ENCODE measurements around the gene TEX51. TPM values are rescaled to one million over a fixed set of nuclear protein-coding genes. Genes with fewer than 3 reads are reported as not detected.

Gene TEX51
- total RNA-seq, 4 donors from 2014 or later, result not detected

DNA sequence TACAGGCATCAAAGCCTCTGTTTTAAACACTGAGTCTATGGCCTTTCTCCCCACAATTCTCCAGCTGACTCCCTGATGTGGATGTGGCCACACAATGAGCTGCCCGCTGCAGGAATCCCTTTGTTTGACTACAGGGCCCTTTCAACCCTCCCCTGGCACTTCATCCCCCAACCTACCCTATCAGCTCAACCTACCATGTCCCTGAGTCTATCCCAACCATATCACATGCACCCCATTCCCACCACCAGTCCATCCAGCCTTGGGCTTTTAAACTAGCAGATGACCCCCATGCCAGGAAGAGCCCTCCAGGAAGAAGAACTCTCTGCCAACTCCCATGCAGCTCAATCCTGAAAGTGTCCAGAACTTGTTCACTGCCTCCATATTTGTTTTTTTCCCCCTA lies 46.9 kb upstream of the TEX51 start:
- intact Hi-C loops (cut with DNase I; ENCODE audit: low total_unique reads), result no loop called here
- no peak for DNase-seq
- 83% methylated on average over 1 of the region's 1 CpG; no CpG with 5 or more reads in 1 of the 2 donors for WGBS, 2 donors (ENCODE audit: low coverage in 1 of 2)
- in situ Hi-C loops (cut with MboI; ENCODE audit: low pct_ligation_motif_present in 1 of 4, low pct_unique_long_range_greater_than_20kb in 1 of 4, low sequenced_read_pairs in 3 of 4), result no loop called here
- no peak for TF ChIP-seq EP300 (IDR thresholded peaks at IDR 0.05; ENCODE audit: low read depth)
- TF ChIP-seq, protein P1, sequence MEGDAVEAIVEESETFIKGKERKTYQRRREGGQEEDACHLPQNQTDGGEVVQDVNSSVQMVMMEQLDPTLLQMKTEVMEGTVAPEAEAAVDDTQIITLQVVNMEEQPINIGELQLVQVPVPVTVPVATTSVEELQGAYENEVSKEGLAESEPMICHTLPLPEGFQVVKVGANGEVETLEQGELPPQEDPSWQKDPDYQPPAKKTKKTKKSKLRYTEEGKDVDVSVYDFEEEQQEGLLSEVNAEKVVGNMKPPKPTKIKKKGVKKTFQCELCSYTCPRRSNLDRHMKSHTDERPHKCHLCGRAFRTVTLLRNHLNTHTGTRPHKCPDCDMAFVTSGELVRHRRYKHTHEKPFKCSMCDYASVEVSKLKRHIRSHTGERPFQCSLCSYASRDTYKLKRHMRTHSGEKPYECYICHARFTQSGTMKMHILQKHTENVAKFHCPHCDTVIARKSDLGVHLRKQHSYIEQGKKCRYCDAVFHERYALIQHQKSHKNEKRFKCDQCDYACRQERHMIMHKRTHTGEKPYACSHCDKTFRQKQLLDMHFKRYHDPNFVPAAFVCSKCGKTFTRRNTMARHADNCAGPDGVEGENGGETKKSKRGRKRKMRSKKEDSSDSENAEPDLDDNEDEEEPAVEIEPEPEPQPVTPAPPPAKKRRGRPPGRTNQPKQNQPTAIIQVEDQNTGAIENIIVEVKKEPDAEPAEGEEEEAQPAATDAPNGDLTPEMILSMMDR (IDR thresholded peaks at IDR 0.05), result no peak
- no peak for TF ChIP-seq POLR2A (IDR thresholded peaks at IDR 0.05)
- TF ChIP-seq POLR2AphosphoS5 (IDR thresholded peaks at IDR 0.05), result no peak
- no peaks in the 10 kb centered on the region for H3K9me3 ChIP-seq
- H3K27me3 ChIP-seq, result no peaks in the 10 kb centered on the region
- H3K4me1 ChIP-seq, result no peaks in the 10 kb centered on the region
- no peaks in the 10 kb centered on the region for H3K36me3 ChIP-seq
- no peak overlapping the region for H3K27ac ChIP-seq
- H3K4me3 ChIP-seq, result no peak overlapping the region

DNA sequence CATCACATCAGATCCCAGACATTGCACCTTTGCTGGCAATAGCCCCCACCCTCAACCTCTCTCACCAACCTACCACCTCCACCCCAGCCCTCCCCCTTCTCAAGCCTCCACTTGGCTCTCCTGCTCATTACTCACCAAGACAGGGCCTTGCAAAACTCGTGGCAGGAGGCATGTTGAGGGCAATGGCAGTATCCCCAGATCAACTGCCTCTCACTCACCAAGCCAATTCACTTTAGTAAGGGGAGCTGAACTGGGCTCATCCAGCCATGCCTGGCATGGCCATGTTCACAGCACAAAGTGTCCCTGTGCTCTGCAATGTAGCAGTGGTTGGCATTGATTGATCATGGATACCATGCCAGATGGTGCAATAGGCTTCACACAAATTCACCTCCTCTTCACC lies 46.3 kb upstream of the TEX51 start:
- H3K36me3 ChIP-seq, result no peaks in the 10 kb centered on the region
- in situ Hi-C loops (cut with MboI; ENCODE audit: low pct_ligation_motif_present in 1 of 4, low pct_unique_long_range_greater_than_20kb in 1 of 4, low sequenced_read_pairs in 3 of 4), result no loop called here
- WGBS, 2 donors (ENCODE audit: low coverage in 1 of 2), result 38% methylated on average over 1 of the region's 1 CpG; no CpG with 5 or more reads in 1 of the 2 donors
- intact Hi-C loops (cut with DNase I; ENCODE audit: low total_unique reads), result no loop called here
- no peak for DNase-seq
- H3K27me3 ChIP-seq, result no peaks in the 10 kb centered on the region
- H3K4me1 ChIP-seq, result no peaks in the 10 kb centered on the region
- H3K4me3 ChIP-seq, result no peak overlapping the region
- no peaks in the 10 kb centered on the region for H3K9me3 ChIP-seq
- no peak overlapping the region for H3K27ac ChIP-seq
- no peak for TF ChIP-seq POLR2A (IDR thresholded peaks at IDR 0.05)
- TF ChIP-seq POLR2AphosphoS5 (IDR thresholded peaks at IDR 0.05), result no peak
- TF ChIP-seq, protein P1 (IDR thresholded peaks at IDR 0.05), result no peak

DNA sequence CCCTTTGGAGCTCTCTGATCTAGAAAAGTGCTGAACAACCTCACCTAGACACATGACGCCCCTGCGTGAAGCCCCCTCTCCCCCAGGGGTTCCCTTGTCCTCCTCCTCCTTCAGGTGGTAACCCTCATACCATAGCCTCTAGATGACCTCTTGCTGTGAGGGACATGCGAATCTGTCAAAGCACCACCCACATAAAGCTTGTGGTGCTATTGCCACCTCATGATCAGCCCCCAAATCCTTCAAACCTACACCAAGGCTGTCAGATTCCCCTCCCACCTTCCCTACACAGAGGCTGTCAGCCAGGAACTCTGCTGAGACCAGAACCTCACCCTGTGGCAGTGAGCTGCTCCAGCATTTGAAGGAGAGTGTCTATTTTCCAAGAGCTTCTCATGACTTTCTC lies 43.1 kb upstream of the TEX51 start:
- Histone ChIP-seq H3K27me3 (no peaks in the 10 kb centered on the region), H3K9me3 (no peaks in the 10 kb centered on the region), H3K27ac (no peak overlapping the region), H3K4me1 (no peaks in the 10 kb centered on the region), H3K36me3 (no peaks in the 10 kb centered on the region), H3K4me3 (no peak overlapping the region)
- in situ Hi-C loops (cut with MboI; ENCODE audit: low pct_ligation_motif_present in 1 of 4, low pct_unique_long_range_greater_than_20kb in 1 of 4, low sequenced_read_pairs in 3 of 4), result no loop called here
- no peak for DNase-seq
- 86% methylated on average over 3 of the region's 3 CpGs; no CpG with 5 or more reads in 1 of the 2 donors for WGBS, 2 donors (ENCODE audit: low coverage in 1 of 2)
- intact Hi-C loops (cut with DNase I; ENCODE audit: low total_unique reads), result no loop called here
- TF ChIP-seq POLR2AphosphoS5 (IDR thresholded peaks at IDR 0.05), result no peak
- no peak for TF ChIP-seq POLR2A (IDR thresholded peaks at IDR 0.05)
- TF ChIP-seq, protein P1 (IDR thresholded peaks at IDR 0.05), result no peak
- TF ChIP-seq EP300 (IDR thresholded peaks at IDR 0.05; ENCODE audit: low read depth), result no peak

DNA sequence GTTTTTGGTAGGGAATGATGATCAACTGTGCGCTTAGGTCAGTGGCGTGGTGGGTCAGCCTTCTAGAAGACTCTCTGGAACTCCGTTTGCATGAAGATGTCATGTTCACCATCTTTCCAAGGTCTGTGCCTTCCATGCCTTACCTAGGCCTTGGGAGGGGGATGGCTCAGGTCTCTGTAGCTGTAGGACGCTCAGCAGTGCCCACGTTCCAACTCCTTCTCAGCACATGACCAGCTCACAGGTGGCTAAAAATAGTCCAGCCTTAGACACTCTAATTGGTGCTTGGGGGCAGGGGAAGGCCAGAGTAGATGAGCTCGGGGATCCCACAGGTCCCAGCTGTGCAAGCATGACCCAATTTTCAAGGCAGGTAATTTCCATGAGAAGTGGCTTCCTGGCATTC lies 42.3 kb upstream of the TEX51 start:
- no peak for DNase-seq
- Histone ChIP-seq H3K27me3 (no peaks in the 10 kb centered on the region), H3K4me3 (no peak overlapping the region), H3K9me3 (no peaks in the 10 kb centered on the region), H3K4me1 (no peaks in the 10 kb centered on the region), H3K27ac (no peak overlapping the region), H3K36me3 (no peaks in the 10 kb centered on the region)
- in situ Hi-C loops (cut with MboI; ENCODE audit: low pct_ligation_motif_present in 1 of 4, low pct_unique_long_range_greater_than_20kb in 1 of 4, low sequenced_read_pairs in 3 of 4), result no loop called here
- TF ChIP-seq, protein P1 (IDR thresholded peaks at IDR 0.05), result no peak
- TF ChIP-seq POLR2A (IDR thresholded peaks at IDR 0.05), result no peak
- TF ChIP-seq EP300 (IDR thresholded peaks at IDR 0.05; ENCODE audit: low read depth), result no peak
- TF ChIP-seq POLR2AphosphoS5 (IDR thresholded peaks at IDR 0.05), result no peak
- WGBS, 2 donors (ENCODE audit: low coverage in 1 of 2), result 71% methylated on average over 6 of the region's 6 CpGs; no CpG with 5 or more reads in 1 of the 2 donors
- intact Hi-C loops (cut with DNase I; ENCODE audit: low total_unique reads), result no loop called here
